NOMO-1 treated with dmso at 0.1 percent for 144 hours (cell line): ENCODE results near the gene ST6GAL1.
"Not testable (repeated sequence)": the region's sequence is repeated elsewhere in the genome, so short reads cannot be mapped to it uniquely, and the experiment has no call there.

Experiments
- DNase-seq: peaks from one replicate; lab custom pipeline; 2025; ENCODE audit not compliant: unreplicated experiment; lab: John Stamatoyannopoulos, UW

ST6GAL1 gene

DNA sequence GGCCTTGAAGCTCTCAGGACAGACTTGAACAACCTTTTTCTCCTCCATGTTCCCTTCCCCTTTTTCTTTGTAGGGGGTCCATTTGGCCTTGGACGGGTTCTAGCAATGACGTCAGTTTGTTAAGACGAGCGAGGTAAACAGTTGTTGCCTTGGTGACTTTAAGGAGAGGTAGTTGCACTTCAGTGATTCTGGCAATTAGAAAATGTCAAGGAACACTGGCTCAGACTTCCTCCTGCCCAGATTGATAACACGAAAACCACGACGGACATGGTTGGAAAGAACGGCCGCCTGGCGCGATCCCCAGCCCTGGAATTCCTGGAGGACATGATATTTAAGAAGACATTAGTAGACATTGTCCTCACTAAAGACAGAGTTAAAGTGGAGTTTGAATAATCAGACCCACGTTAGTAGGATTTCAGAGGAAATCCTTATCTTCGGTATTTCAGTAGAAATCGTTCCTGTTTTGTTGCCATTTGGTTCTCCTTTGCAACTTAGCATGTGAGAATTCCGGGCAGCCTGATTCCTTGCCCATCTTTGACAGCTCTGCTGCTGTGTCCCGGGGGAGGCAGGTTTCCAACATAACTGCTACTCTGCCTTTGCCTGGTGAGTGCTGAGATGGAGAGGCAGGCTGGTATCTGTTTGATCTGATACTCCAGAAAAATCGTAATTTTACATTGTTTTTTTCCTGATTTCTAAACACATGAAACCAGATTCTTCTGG, 87.3 kb downstream of the ST6GAL1 start:
- no peak for DNase-seq

DNA sequence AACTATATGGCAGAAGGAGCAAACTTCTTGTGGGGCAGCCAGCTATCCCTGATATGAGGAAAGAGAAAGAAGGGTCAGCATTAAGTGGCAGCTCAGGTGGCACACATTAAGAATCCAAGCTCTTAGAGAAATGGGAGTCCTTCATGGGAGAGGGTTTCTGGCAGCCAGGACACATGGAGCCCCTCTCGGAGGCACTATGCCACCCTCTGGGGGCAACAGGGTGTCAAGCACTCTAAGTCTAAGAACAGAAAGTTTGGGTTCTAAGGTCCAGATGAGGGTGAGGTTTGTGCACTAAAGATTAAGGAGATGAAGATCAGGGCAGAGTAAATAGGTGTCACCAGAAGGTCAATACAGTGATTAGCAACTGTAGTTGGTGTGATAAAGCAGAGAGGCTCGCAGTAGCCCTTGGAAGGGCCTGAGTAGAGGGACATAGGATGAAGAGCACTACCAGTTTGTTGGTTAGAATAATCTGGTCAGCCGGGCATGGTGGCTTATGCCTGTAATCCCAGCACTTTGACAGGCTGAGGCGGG, 89.3 kb downstream of the ST6GAL1 start:
- no peak for DNase-seq

DNA sequence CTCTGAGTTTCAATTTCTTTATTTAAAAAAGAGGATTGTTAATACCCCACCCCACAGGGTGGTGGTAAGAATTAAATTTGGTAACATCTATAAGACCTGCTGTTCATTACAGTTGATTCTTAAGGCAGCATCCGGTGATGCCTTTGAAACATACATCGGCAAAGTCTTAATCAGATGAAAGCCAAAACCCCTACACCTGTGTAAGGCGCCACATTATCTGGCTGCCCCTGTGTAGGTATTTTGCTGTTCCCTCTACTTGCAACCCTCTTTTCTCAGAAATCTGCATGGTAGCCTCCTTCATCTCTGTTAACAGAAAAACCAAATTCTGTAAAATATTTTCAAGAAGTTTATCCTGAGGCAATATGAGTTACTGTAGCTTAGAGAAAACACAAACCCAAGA, 90.0 kb downstream of the ST6GAL1 start:
- no peak for DNase-seq

DNA sequence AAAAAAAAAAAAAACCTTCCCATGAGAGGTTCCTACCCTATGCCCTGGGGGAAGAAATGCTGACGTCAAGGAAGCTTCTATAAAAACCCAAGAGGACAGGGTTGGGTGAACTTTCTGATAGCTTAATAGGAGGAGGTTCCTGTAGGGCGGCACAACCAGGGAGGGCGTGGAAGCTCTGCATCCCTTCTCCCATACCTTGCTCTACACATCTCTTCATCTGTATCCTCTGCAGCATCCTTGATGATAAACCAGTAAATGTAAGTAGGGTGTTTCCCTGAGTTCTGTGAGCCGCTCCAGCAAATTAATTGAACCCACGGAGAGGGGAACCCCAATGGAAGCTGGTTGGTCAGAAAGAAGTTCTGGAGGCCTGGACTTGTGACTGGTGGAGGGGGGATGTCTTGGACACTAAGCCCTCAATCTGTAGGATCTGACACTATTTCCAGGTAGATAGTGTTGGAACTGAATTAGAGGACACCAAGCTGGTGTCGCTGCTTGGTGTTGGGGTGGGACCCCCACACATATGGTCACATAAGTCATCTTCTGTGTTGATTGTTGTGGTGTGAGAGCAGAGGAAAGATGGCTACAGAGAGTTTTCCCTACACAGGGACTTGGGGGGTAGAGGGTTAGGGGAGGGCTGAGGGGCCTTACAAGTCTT, 91.5 kb downstream of the ST6GAL1 start:
- no peak for DNase-seq

DNA sequence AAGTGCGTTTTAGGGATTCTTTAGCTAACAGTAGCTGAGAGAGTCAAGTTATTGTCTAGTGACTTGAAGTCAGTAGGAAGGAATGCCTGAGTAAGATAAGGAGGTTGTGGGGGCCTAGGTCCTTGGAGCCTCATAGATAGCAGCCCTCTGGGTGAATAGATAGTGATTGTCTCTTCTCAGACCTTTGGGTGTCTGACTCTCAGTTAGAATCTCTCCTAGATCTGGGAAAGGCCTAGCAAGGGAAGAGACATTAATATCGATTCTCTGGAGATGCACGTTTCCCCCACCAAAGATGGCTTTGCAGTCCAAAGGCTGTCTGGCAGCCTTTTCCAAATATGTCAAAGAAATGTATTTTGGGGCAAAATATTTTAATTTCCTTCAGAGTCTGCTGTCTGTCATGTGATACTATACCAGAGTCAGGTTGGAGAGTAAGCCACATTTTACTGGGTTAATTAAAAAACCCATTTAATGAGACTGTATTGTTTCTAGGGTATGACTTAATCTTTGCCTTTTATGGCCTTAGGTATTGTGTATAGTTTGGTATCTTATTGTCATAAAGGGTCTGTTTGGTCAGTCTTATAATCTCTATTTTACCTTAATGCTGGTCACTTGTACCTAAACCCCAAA, 92.2 kb downstream of the ST6GAL1 start:
- DNase-seq: no peak

DNA sequence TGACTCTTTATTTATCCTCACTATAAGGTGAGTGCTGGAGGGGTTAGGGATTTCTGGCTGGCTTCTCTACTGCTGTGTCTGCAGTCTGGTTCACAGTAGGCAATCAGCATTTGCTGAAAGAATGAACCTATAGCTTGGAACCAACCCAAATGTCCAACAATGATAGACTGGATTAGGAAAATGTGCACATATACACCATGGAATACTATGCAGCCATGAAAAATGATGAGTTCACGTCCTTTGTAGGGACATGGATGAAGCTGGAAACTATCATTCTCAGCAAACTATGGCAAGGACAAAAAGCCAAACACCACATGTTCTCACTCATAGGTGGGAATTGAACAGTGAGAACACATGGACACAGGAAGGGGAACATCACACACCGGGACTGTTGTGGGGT, 93.0 kb downstream of the ST6GAL1 start:
- not testable (repeated sequence) for DNase-seq

DNA sequence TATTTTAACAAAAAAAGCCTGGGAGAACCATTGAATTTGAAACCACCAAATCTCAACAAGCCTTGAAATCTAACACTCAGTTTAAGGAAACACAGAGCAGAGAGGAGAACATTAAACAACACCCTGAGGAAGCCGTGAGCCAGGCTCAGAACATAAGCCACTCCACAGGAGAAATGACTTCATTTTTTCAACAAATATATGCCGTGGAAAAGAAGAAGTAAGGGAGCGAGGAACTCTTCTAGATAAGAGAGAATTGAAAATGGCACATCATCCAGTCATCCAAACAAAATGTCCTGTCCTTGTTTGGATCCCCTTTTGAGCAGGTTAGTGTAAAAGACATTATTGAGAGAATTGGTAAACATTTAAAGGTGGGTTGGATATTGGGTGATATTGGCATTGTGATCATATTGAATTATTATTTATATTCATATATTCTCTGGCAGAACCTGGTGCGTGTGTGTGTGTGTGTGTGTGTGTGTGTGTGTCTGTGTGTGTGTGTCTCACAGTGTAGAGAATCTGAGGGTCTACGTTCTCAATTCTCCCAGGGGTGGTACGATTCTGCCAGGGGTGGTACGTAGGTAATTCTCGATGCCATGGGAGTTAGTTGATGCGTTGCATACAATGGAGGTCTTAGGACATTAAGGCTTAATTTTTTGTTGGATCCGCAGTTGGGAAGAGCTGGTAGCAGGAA, 94.4 kb downstream of the ST6GAL1 start:
- DNase-seq: no peak

DNA sequence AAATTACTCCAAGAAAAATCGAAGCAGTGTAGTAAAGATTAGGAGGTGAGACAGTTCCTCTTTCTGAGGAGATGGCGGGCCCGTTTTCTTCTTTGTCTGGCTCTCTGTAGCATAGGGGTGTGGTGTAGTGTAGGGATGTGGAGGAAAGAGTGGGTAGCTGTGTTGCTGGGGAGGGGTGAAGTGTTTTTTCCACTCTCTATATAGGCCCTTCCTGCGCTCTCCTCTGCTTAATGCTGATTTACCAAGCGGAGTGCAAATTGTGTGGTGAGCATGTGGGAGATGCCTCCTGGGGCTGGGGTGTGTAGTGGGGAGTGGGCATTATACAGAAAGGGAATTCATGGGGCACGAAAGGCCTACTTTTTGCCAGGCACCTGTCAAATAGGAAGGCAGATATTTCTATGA, 94.9 kb downstream of the ST6GAL1 start:
- no peak for DNase-seq

DNA sequence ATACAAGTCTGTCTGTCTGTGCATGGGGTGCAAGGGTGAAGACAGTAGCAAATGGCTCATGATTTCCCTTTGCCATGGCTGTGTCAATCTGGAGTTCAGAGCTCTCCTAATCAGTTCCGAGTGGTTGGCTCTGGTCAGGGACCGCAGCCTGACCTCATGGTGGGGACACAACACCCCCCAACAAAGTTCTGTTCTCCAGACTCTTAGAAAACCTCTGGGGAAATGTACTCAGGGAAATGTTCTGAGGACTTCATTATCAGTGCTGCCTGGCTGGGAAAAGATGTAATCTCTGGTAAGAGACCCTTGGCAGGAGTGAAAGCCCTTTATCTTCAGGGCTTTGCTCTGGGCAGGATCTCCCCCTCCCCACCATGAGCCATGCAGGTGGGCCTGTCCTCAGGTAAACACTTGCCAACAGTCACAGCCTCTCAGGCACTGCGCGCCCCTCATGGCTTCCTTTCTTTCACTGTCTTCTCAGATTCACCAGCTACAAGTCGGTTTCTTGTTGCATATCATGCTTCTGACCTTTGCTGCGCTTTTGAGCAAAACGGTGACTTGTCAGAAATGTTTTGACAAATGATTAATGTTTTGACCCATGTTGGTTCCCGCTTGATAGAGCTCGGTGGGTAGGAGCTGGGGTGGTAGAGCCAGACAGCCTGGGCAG, 95.5 kb downstream of the ST6GAL1 start:
- DNase-seq: no peak

DNA sequence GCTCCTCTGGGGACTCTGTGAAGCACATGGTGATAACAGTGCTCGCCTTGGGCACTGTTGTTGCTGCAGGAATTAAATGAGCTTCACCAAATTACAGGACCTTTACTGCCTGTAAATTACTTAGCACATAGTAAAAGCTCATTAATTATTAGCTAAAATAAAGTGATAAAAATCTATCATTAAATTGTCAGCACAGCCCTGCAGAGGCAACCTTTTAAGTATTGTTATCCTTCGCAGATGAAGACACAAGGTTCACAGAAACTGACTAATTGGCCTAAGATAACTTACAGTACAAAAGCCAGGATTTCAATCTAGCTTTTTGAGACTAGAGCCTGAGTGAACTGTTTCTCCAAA, 96.0 kb downstream of the ST6GAL1 start:
- no peak for DNase-seq

DNA sequence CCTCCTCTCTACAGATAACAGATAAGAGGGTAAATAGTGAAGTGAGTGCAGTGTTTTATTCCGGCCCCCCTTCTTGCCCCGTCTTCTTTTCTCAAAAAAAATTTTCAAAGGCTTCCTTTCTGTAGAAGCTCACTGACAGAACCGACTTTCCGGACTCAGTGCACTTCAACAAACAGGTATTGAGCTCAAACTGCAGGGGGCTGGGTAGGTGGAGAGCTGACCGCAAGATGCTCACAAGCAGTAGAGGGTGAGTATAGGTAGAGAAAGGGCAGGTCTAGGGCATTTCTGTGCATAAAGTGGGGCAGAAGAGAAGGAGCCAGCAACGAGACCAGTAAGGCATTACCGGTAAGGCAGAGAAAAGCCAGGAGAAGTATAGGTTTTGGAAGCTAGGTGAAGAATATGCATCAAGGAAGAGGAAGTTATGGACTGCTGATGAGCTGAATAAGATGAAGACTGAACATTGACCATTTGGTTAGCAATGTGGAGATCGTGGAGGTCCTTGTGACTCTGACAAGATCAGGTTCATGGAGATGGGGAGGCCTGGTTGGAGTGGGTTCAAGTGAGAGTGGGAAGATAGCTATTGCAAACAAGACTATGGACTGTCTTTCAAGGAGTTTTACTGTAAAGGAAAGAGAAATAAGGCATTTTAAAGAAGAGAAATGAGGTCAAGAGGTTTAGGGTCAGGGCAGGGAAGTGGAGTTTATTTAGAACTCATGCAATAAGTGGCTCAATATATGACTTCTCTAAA, 97.4 kb downstream of the ST6GAL1 start:
- DNase-seq: no peak

DNA sequence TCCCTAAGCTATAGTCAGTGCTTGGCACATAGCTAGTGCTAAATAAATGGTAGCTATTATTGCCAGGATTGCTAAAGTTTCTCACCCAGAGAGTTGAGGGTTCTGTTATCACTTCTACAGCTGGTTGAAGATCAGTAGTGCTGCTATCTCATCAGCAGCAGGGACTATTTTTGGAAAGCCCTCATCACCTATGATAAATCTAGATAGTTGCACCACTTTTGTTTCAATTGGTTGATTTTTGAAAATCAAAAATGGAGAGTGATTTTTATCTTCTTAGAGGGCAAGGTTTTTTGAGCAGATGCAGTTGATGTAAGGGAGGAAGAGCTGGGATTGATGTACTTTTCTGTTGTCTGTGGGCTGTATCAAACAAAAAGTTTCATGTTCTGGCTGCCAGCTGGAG, 101.6 kb downstream of the ST6GAL1 start:
- no peak for DNase-seq

DNA sequence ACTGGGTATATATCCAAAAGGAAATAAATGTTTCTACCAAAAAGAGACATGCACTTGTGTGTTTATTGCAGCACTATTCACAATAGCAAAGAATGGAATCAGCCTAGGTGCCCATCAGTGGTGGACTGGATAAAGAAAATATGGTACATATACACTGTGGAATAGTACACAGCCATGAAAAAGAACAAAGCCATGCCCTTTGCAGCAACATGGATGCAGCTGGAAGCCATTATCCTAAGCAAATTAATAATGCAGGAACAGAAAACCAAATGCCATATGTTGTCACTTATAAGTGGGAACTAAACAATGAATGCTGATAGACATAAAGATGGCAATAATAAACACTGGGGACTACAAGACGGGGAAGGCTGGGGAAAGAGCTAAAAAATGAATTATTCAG, 106.1 kb downstream of the ST6GAL1 start:
- DNase-seq: no peak

DNA sequence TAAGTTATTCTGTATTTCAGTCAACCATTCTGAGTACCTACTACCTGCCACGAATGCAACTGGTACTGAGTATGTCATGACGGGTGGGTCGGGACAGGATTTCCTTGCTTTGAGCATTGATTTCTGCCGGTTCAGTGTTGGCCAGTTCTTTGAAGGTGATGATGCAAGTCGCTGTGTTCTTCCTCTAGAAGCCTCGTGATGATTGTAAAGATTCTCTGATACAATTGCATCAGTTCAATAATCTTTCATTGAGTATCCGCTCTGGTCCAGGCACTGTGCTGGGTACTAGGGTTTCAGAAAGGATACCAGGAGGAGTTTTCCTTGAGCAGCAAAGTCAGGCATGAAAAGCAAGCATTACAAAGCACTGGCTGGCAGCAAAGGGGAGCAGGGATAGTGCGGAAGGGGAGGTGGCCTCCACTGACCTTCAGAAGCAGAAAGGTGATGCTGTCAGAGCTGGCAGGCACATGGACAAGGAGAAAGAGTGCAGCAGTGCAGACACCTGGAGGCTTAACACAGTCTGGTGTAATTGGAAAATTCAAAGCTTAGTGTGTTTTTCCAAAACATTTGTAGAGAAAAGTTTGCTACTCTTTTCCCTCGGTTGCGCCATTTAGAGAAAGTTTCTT, 108.9 kb downstream of the ST6GAL1 start:
- no peak for DNase-seq

DNA sequence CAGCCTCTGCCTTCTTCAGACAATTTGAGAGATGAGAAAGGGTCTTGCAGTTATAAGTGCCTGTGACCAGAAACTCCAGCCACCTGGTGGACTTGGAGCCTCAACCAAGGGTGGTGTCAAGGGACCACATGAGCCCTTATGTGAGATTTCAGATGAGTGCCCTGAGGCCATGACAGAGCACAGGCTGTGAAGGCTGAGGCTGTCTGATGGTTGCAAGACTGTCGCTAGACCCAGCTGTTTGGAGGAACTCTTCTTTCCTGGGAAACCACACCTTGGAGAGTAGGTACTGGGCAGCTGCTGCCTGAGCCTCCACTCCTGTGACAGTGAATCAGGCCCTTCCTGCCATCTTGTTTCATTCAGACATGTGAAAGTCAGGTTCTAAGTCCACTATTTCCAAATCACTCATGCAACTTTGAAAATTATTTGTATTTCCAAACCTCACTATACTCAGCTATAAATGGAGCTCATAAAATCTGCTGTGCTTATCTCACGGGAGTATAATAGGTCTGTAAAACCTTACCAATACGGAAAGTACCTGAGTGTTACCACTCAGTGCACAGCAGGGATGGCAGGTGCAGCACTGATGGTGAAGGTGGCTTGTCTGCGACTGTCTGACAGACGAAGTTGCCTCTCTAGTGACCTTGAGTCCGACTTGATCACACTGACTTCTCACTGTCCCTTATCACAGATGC, 109.5 kb downstream of the ST6GAL1 start:
- DNase-seq: no peak

DNA sequence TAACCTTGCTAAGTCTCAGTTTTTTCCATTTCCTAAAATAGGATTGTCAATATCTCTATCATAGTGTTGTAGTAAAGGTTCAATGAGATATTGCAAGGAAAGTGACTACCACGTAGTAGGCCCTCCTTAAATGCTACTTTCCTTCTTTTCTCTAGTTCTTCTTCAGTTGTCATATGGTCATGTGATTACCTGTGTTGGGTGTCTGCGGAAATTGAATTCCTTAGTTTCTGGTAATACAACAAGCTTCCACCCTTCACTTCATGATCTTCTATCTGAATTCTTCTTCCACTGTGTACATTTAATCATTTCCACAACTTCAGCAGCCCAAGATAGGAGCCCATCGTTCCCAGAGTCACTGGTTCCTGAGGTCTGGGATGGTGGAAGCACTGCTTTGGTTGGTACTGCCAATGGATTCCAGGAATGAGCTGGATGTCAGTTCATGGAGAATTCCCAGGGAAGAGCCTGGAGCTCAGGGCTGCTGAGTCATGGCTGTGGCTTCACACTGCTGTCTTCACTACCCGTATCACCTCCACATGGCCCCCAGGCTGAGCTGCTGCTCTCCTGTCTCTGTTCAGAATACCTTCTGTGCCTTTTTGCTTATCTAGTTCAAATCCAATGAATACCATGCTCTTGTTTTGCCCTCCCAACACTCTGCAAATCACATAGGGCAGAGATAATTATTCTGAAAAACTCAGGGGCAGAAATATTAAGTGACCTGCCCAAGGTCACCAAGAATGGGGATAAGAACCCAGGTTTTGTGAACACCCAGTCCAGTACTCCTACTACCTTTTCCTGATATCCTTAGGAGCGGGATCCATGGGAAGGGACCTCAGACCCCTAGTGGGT, 110.4 kb downstream of the ST6GAL1 start:
- no peak for DNase-seq

DNA sequence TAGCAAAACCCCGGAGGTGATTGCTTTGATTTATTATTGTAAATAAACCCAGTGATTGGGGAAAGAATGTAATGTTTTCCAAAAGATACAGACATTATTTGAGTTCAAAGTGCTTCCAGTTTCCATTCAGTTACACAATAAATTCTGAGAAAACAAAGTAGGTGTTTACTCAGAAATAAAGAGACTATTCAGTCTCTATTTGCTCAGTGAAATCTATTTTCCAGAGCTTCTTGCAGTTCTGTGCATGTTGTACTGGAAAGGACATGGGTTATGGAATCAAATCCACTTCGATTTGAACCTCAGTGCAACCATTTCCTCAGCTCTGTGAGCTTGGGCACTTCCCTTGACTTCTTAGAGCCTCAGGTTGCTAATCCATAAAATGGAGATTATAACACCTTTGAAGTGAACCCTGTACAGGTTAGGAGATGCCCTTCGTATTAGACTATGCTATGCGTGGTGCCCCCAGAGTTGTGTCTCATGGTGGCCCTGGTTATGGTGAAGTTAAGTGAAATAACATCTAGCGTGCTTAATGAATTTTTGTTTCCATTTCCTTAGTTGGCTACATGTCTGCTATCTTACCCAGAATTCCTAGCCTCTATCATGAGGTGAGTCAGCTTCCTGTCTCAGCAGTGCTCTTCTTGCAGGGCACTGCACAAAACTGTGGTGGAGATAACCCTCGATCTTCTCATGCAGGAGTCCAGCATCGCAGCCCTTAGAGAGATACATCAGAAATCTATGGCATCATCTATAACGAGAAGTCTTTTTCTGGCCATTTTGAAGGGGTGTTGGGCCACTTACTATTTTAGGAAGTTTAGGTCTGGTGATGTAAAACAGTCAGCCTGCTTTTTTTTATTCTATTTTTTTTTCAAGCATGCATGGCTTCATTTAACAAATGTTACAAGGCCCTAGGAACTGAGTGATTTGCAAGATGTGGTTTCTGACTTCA, 111.3 kb downstream of the ST6GAL1 start:
- peak; percentile 60 for DNase-seq
